Measurements from ENCODE around the gene NEDD4. TPM values are rescaled to one million over a fixed set of nuclear protein-coding genes. Genes with fewer than 3 reads are reported as not detected.
"Not testable (repeated sequence)": the region's sequence is repeated elsewhere in the genome, so short reads cannot be mapped to it uniquely, and the experiment has no call there.

NEDD4 gene
- total RNA-seq, 1 donor from 2014 or later = 25.1 TPM

DNA sequence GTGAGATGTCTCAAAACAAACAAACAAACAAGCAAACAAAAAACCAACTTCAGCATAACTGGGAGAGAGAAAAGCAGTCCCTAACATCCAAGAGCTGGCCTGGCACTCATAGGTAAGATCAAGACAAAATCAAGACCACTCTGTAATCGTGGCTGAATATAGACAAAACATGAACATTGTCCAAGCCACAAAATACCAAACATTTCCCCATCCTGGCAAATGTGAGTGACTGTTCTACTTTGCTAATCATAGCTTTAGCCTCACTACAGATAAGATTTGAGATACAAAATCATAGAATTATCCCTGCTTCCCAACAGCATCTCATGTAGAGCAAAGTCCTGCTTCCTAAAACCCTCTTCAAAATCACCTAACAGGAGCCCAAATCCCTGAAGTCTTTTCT, 133.7 kb downstream of the NEDD4 start:
- ATAC-seq (no peak), DNase-seq (ENCODE audit: low spot score) (no peak)
- intact Hi-C loops (cut with DNase I) = no loop called here

DNA sequence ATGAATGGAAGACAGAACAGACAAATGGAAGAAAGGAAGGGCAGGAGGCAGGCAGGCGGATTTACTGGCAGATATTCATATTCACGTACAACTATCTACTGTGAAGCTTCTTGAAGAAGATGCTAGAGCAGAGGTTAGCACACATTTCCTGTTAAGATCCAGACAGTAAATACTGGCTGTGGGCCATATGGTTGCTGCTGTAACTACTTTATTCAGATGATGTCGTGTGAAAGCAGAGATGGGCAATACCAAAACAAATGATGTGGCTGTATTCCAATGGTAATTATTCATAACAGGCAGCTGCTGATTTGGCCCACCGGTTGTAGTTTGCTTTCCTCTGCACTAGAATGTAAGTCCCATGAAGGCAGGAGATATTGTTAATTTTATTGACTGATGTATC, 134.8 kb downstream of the NEDD4 start:
- DNase-seq (ENCODE audit: low spot score) (no peak), ATAC-seq (no peak)
- intact Hi-C loops (cut with DNase I) = no loop called here

DNA sequence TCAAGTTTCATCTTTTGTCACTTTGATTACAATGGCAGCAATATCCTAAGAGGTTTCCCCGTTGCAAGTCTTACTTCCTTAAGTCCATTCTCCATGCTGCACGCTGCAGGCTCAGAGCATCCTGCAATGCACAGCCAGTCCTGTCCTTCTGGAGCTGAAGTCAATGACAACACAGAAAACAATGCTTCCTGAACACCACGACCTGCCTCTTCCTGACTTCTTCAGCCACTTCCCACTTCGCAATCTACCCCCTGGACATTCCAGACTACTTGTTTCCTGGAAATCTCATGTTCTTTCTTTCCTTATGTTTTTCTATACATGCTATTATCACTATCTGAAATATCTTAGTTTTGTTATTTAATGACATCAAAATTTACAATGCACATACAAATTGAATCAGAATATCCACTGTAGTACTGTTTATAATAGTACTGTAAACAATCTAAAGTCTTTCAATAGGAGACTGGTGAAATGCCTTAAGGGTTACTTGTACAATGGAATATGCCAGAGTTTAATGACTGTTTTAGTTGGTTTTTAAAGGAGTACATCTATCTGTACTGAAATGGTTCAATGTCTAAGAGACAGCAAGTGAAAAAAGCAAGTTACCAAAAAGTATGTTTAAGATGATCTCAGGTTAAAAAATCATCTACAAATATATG, 136.8 kb downstream of the NEDD4 start:
- intact Hi-C loops (cut with DNase I) = no loop called here
- ATAC-seq (no peak), DNase-seq (ENCODE audit: low spot score) (no peak)

DNA sequence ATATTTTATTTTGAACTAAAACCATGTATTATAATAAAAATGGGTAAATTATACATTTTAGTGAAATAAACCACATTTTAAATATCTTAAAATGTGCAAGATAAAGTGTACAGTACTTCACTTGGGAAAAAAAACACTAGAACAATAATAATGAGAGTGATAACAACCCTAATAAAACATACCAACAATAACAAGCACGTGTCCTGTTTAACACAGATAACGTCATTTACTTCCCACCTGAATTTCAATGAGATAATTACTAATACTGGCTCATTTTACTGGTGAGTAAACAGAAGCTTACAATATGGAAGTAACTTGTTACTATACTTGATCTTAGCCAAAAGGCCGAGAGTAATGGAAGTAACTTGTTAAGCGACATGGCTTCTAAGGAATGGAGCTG, 140.3 kb downstream of the NEDD4 start:
- no peak for ATAC-seq
- intact Hi-C loops (cut with DNase I) = no loop called here
- no peak for DNase-seq (ENCODE audit: low spot score)

DNA sequence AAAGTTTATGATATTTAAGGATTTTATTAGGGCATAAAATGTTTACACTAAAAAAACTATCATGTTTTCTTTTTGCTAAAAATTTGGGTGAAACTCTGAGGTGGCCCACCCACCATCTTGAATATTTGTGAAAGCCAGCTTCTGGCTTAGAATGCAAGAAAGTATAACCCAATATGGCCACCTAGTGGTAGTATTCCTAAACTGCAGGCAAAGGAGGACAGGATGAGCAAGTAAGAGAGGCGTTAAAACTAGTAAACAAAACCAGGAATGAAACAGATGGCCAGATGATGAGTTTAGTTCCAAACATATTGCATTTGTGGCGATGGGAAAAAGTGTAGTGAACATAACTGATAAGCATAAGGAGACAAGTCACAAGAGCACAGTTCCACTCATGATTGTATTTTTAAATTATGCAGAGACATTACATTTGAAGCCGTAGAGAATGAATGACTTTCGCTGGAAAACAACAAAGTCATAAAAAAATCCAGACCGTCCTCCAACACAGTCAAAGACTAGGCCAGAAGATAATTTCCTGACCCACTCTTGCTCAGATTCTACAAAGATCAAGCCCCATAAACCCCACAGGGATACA, 147.2 kb downstream of the NEDD4 start:
- intact Hi-C loops (cut with DNase I) = no loop called here
- no peak for DNase-seq (ENCODE audit: low spot score)
- peak; percentile 80 for ATAC-seq

DNA sequence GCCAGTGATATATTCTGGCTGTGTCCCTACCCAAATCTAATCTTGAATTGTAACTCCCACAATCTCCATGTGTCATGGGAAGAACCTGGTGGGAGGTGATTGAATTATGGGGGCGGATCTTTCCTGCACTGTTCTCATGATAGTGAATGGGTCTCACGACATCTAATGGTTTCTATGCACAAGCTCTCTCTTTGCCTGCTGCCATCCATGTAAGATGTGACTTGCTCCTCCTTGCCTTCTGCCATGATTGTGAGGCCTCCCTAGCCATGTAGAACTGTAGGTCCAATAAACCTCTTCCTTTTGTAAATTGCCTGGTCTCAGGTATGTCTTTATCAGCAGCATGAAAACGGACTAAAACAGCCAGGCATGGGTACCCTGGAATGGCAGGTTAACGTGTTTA, 150.5 kb downstream of the NEDD4 start:
- intact Hi-C loops (cut with DNase I); DNase-seq (ENCODE audit: low spot score); ATAC-seq: not testable (repeated sequence)

DNA sequence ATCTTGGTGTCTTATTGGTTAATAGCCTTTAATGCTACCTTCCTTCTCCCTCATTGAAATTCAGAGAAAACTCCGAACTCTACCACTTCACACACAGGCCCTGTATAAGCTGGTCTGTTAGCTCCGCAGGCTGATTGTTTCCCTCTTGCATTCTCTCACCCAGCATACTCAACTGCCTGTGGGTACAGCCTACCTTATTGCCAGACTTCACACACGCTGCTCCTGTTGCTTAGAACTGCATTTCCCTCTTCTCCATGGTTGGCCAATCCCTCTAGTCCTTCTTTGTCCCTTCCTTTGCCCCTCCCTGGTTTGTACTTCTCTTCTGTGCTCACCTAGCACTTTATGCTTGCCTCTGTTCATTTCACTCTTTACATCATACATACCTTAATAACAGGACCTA, 157.5 kb downstream of the NEDD4 start:
- no peak for ATAC-seq
- intact Hi-C loops (cut with DNase I) = no loop called here
- no peak for DNase-seq (ENCODE audit: low spot score)

DNA sequence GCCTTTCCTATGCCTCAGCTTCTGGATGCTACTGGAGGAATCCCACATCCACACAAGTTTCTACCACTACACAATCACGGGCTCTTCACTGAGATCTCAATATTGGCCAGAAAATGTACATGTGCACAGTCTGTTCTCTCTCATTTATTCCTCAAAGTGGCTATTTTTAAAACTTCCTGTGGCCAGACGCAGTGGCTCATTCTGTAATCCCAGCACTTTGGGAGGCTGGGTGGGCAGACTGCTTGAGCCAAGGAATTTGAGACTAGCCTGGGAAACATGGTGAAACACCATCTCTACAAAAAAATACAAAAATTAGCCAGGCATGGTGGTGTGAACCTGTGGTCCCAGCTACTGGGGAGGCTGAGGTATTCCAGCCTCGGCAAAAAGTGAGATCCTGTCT, 159.1 kb downstream of the NEDD4 start:
- ATAC-seq (no peak), DNase-seq (ENCODE audit: low spot score) (no peak)
- intact Hi-C loops (cut with DNase I) = no loop called here

DNA sequence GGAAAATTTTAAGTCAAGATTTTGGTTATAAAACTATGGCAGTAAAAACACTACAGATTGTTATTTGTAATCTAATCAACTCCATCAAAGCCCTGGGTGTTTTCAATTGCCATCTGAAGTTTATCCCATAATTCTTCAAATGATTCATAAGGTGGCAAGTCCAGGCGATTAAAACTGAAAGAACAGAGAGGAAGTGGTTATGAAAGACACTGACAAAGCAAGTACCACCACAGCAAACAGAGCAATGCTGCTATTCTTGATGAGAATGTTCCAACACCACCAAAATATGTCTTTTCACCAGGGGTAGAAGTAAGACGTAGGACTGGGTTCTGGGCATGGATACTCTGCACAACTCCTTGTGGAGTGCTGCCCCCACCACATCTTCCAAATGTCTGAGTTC, 163.6 kb downstream of the NEDD4 start:
- no peak for DNase-seq (ENCODE audit: low spot score)
- intact Hi-C loops (cut with DNase I) = no loop called here
- no peak for ATAC-seq

DNA sequence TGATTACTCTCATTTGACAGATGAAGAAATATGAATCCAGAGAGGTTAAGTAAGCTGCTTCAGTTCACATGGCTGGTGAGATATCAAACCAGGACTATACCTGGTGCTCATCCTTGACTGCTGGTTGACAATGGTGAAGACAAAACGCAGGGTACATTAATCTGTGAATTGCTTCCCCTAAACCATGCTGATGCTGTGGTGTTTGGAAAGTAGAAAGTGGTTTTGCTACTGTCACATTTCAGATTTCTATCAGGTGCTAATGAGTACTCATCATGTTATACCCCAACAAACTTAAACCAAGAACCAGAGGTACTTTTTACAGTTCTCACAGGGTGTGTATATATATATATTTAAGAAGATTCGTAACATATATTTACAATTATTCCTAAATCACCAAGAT, 165.5 kb downstream of the NEDD4 start:
- intact Hi-C loops (cut with DNase I) = no loop called here
- no peak for DNase-seq (ENCODE audit: low spot score)
- ATAC-seq = no peak

DNA sequence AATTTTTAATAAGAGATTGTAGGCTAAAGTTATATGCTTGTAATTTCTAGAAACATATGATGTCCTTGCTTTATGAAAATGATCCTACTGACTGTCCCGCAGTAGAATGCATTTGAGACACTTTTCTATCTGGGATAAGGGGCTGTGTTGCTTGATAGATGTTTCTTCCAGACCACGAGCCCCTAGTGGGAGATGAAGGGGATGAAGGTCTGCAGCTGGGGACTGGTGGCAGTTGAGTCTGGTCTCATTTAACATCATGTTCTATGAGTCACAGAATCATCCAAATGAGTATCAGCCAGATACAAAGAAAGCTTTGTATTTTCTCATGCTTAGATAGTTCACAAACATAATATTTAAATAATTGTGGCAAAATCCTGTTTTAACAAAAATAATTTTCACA, 166.2 kb downstream of the NEDD4 start:
- ATAC-seq (no peak), DNase-seq (ENCODE audit: low spot score) (no peak)
- intact Hi-C loops (cut with DNase I) = no loop called here

DNA sequence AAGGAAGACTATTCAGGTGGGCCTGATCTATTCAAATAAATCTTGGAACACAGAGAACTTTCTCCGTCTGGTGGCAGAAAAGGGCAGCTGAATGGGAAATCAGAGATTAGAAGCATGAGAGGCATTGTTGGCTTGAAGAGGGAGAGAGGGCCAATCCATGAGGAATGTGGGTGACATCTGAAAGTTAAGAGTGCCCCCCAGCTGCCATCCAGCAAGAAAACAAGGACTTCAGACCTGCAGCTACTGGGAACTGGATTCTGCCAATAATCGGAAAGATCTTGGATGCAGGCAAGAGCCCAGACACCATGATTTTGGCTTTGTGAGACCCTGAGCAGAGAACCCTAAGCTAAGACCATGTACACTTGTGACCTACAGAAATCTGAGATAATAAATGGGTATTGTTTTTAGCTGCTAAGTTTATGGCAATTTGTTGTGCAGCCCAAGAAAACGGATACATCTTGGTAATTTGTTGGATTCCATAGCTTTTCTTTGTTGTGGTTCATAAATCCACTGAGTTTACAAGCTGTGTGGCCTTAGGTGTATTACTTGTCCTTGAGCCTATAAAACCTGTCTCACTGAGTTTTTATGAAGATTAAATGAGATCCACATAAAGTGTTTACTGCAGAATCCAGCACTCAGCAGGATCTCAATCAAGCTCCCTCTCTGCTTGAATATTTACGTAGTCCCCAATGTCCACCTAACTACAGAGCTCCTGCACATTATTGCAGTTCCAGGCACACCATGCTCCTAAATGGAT, 168.4 kb downstream of the NEDD4 start:
- DNase-seq (ENCODE audit: low spot score) (no peak), ATAC-seq (no peak)
- intact Hi-C loops (cut with DNase I) = no loop called here

DNA sequence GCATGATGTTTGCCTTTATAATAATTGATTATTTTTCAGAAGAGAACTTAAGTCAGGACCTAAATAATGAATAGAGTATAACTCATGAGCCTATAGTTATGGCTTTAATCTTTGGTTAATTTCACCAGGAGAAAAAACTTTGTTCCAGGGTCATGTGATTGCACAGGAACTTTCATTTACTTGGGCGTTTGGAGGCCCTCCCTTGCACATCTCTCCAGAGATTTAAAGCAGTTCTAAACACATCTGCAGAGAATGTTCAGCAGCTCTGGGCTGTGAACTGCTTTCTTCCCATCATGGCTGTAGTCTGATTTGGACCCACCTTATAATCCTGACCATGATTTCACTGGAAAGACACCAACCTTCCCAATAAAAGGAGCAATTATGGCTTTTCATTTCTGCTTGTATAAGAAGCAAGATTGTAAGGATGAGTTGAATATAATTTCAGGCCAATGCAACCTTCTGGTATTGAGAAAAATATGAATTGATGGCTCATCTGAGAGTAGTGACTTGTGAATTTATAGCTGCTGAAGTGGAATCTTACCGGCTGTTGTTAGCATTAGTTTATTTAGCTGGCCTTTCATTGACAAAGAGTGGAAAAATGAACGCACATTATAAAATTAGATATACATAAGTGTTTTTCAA, 169.6 kb downstream of the NEDD4 start:
- intact Hi-C loops (cut with DNase I) = no loop called here
- ATAC-seq = peak; percentile 71
- no peak for DNase-seq (ENCODE audit: low spot score)

DNA sequence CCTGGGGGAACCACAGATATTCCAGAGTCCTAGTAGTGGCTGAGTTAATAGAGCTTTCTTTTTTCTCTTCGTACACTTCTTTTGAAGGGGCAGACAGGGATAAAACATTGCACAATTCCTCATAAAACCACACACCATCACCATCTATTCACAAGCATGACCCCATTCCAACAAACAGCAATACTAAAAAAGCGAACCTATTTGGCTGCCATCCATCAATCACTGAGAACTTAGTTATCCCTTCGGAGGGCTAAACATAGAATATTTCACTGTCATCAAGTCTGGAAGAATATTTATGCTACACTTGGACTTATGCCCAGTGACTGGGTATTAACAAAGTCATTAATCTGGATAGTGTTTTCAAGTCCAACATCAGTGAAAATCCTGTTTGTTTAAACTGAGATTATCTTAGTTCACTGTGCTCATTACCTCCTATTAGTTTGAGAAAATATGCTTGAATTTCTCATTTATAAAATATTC, 170.2 kb downstream of the NEDD4 start:
- intact Hi-C loops (cut with DNase I) = no loop called here
- ATAC-seq = peak; percentile 85
- no peak for DNase-seq (ENCODE audit: low spot score)

DNA sequence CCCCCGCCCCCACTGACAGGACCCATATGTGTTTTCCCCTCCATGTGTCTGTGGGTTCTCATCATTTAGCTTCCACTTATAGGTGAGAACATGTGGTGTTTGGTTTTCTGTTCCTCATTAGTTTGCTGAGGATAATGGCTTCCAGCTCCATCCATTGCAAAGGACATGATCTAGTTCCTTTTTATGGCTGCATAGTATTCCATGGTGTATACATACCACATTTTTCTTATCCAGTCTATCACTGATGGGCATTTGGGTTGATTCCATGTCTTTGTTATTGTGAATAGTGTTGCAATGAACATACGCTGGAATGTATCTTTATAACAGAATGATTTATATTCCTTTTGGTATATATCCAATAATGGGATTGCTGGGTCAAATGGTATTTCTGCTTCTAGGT, 171.7 kb downstream of the NEDD4 start:
- DNase-seq (ENCODE audit: low spot score); ATAC-seq; intact Hi-C loops (cut with DNase I): not testable (repeated sequence)

DNA sequence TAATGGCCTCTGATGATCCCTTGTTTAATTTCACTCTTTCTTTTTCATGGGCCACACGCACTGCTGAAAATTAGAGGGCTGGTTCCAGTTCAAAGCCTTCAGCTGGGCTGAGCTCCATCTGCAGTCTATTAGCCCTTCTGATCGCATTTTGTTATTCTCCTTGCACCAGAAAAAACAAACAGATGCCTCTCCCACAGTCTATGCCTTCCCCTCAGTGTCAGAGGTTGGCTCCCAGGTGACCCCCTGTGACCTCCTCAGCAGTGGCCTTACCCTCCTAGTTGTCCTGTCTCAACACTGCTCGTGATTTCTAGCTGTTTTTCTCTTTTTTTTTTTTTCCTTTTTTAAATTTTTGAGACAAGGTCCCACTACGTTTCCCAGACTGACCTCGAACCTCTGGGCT, 173.4 kb downstream of the NEDD4 start:
- ATAC-seq (peak; percentile 87), DNase-seq (ENCODE audit: low spot score) (no peak)
- intact Hi-C loops (cut with DNase I) = no loop called here

DNA sequence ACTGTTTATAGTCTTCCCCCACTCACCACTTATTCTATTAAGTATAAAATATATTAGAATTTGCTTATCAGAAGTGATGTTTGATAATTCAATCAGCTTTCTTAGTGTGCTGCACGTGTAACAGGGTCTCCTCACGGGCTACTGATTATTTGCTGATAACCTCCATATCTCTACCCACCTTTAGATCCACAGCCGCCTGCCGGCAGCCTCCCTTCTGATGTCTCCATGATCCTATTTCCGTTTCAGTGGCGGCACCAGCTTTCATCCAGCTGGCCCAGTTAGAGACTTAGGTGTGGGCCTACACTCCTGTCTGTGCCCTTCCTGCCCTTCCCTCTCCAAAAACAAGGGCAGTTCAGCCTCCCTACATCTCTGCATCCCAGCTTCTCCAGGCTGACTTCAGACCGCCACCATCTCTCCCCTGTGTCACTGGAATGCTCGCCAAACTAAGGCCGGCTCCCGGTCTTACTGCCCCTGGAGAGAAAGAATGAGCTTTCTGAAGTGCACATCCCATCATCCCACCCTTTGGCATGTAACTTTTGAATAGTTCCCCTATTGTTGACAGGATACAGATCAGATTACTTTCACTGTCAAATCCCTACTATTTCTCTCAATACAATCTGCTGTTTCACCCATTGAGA, 173.9 kb downstream of the NEDD4 start:
- ATAC-seq (peak; percentile 43), DNase-seq (ENCODE audit: low spot score) (no peak)
- intact Hi-C loops (cut with DNase I) = no loop called here

DNA sequence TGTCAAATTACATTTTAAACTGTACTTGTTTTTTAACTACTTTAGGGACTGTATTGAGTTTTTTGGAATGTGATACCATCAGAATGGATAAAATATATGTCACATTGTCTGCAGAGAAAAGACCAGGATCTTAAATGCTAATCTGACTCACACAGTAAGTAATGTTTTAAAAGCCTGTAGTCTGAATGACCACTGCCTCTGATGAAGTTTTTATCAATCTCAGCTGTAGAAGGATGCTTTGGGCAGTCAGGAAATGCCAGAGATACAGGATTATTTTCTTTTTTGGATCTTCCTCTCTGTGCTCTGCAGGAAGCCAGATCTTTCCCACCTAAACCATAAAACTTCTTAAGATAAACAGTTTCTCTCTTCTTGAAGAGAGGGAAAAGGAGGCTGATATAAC, 177.4 kb downstream of the NEDD4 start:
- DNase-seq (ENCODE audit: low spot score) (no peak), ATAC-seq (no peak)
- intact Hi-C loops (cut with DNase I) = no loop called here

DNA sequence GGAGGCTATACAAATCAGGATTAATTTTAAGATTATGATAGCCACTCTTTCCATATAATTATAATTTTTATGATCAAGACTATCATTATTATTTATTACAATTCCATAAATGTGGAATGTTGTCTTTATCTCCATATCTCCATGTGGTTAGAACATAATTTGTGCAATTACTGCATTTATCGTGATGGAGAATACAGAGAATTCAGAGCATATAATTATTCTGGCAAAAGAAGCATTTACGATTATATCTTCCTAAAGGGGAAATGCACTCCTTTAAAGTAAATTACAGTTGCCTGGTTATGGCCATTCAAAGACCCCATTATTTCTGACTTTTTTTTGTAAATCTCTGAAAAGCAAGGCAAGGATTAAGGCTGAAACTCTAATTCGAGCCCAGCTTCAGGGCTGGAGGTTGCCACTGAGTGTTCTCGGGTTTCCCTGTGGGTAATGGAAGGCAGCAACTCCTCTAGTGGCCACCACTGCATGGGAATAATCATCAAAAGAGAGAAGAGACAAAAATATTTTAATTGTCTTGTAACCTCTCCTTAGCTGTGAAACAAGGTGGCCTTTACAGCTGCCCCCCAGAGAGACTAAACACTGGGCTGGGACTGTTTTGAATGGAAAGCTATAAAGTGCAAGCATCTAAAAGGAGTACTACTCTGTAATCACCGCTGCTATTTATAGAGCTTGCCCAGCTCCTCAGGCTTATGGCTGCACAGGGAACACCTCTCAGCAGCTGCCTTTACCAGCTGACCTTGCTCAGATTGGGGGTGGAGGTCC, 190.6 kb downstream of the NEDD4 start:
- no peak for DNase-seq (ENCODE audit: low spot score)
- intact Hi-C loops (cut with DNase I) = no loop called here
- no peak for ATAC-seq
